ENCODE data around the gene DPYD.

GRCh38 chr1:97668945-97669344 is 251.9 kb downstream of the DPYD start:
- no peak for TF ChIP-seq POLR2A (IDR thresholded peaks at IDR 0.05; ENCODE audit: low read length)
- no peak for TF ChIP-seq GATA1 (IDR thresholded peaks at IDR 0.05; ENCODE audit: low read depth, low read length)
